HG03108 (cell line): ENCODE results near the gene CD300LB.
A peak's percentile ranks its signal among the peaks of the same experiment; 100 is the strongest.
"Not testable (repeated sequence)": the region's sequence is repeated elsewhere in the genome, so short reads cannot be mapped to it uniquely, and the experiment has no call there.

ENCODE experiments used
- ATAC-seq: cut with Tn5 transposase; IDR thresholded peaks from one replicate; pipeline ENCODE4 v1.9.1; 2021; ENCODE audit warnings: moderate library complexity; ENCODE audit not compliant: unreplicated experiment

CD300LB gene

GRCh38 chr17:74526681-74527080, 4.6 kb downstream of the CD300LB start:
- ATAC-seq, result no peak

DNA sequence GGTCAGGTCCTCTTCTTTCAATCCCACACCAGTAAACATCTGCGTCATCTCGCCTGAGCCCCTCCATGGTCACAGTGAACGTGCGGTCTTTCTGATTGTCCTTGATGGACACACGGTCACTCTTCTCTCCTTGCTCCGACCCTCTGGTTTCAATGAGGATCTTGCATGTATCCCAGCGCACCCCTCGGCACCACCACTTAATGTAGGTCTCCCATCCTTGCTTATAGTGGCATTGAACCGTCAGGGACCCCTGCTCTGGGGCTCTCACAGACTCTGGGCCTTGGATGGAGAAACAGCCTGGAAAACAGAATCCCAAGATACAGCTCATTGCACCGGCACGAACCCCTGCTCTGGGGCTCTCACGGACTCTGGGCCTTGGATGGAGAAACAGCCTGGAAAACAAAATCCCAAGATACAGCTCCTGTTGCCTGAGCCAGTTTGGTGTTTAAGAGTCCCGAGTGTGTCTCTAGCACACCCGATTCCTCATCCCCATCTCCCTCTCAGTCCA, 5.4 kb downstream of the CD300LB start:
- ATAC-seq, result no peak

DNA sequence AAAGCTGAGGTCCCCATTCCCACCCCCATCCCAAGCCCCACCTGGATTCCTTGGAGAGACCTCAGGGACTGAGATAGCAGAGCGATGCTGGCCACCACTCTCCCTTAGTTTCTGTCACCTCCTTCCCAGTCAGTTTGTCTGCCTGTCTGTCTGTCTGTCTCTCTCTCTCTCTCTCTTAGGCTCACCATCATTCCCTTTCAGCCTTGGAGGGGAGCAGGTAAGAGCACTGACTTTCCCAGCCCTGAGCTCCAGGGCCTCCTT, 5.9 kb downstream of the CD300LB start:
- ATAC-seq, result no peak

DNA sequence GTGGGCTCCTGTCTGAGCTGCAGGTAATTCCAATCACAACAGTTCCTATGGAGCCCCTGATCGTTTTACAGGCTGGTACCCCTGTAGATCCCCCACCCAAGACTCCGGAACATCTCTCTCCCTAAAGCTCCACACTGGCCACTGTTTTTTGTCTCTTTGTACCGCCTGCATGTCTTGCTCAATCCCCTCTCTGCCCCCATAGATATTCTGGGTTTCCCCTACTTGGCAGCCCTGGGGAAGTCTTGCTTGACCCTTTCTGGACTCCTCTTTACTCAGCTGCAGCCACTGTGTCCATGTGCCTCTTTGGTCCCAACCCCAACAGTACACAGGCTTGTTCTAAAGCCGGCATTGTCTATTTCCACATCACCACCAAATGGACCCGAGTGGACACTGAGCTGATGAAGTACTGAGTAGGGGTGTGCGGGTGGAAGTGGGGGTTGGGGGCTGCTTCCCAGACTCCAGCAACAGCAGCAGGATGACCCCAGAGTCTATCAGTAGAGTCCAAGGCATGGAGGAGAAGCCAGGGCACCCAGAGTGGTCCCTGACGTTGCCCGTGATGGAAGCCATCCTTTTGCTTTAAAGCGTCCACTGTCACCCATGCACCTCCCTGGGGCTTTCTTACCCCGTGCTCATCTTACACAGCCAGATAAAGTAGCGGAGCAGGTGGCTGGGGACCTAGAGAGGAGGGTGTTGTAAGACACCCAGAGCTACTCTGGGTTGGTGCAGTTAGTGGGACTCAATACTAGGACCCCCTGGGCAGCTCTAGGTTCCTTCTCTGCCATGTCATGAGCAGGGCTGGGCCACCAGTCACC, 6.4 kb downstream of the CD300LB start:
- ATAC-seq, result no peak

- no peak for ATAC-seq
Measured at GRCh38 chr17:74523308-74523707, 8.0 kb downstream of the CD300LB start.

DNA sequence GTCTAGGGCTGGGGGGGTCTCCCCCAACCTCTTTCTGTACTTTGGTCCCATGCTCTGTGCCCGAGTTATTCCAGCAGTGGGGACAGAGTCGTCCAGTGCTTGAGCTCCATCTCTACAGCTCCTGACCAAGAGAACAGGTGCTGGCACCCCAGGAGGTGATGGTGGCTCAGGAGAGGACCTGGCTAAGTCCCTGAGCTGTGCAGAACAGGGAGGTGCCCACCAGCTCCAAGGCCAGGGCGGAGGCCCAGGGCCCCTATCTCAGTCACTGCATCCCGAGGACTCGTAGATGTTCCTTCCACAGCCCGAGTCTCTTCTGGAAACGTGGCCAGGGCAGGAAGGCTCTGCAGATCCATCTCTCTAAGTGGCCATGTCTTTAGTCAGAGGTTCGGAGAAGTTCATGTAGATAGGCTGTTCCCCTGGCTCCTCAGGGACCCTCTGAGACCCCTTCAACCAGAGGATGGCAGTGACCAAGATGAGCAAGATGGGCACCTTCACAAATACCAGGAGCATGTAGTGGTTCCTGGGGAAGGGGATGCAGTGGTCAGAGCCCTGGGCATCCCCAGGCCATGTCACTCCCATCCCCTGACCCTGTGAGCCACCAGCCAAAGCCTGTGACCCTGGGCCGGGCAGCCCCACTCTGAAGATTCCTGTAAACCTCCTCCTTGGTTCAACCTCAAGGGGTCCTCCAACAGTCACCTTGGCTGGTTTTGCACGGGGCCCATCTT, 8.7 kb downstream of the CD300LB start:
- ATAC-seq, result no peak

- no peak for ATAC-seq
Measured at GRCh38 chr17:74521701-74522201, 9.5 kb downstream of the CD300LB start.

- no peak for ATAC-seq
Measured at GRCh38 chr17:74520790-74521480, 10.3 kb downstream of the CD300LB start.

DNA sequence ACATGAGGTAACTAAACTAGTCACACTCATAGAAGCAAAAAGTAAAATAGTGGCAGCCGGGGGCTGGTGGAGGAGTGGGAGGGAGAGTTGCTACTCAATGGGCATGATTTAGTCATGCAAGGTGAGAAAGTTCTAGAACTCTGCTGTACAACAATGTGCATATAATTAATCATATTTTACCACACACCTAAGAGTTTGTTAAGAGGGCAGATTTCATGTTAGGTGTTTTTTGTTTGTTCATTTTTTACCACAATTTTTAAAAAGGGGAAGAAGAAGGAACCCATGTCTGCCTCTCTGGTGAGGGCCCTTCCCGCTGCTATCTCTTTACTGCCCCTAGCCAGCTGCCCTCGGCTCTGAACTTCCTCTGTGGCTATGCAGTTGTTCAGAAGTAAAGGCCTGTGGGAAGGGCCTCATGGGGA, 11.2 kb downstream of the CD300LB start:
- peak; percentile 60 for ATAC-seq

- not testable (repeated sequence) for ATAC-seq
Measured at GRCh38 chr17:74518413-74518981, 12.8 kb downstream of the CD300LB start.

DNA sequence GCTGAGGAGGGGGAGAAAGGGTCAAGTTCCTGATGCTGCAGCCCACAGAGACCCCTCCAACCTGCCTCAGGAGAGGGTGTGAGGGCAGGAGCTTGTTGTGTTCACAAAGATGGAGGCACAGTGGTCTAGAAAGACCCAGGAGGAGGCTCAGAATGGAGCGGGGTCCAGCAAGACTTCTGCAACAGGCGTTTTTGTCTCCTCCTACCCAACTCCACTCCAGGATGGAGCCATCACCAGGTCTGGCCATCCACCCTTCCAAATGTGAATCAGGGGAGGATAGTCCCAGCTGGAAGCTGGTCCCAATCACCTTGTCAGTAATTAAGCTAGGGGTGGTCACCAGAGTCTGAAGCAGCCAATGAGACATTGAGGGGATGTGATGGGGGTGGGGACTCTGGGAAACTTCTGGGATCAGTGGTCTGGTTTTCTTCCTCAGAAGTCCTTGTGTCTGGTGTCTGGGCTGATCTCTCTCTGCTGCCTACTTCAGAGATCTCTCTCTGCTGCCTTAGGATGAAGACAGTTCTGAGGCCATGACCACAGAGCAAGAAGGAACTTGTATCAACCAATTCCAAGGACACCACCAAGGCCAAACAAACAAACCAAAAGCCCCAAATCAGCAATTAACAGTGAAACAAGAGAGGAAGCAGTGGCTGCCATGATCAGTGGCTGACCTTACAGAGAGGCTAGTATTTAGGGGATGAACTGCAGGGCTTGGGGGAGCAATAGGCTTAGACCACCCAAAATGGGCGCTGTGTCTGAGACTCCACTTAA, 14.5 kb downstream of the CD300LB start:
- no peak for ATAC-seq

- ATAC-seq, result no peak
Measured at GRCh38 chr17:74515941-74516340, 15.3 kb downstream of the CD300LB start.

DNA sequence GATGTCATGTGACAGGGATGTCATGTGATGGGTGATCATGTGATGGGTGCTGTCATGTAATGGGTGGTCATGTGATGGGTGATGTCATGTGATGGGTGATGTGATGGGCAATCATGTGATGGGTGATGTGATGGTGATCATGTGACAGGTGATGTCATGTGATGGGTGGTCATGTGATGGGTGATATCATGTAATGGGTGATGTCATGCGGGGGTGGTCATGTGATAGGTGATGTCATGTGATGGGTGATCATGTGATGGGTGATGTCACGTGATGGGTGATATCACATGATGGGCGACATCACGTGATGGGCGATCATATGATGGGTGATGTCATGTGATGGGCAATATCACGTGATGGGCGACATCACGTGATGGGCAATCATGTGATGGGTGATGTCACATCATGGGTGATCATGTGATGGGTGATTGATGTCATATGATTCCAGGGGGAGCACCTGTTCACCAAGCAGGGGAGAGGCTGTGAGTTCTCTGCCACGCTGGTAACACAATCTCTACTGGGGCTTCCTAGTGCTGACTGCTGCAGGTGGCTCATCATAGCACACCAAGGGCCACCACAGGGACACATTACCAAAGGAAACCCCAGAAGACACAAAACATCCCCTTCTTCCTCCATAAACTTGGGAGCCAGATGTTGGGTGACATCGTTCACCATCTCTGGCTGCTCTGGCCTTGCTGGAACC, 16.5 kb downstream of the CD300LB start:
- no peak for ATAC-seq

DNA sequence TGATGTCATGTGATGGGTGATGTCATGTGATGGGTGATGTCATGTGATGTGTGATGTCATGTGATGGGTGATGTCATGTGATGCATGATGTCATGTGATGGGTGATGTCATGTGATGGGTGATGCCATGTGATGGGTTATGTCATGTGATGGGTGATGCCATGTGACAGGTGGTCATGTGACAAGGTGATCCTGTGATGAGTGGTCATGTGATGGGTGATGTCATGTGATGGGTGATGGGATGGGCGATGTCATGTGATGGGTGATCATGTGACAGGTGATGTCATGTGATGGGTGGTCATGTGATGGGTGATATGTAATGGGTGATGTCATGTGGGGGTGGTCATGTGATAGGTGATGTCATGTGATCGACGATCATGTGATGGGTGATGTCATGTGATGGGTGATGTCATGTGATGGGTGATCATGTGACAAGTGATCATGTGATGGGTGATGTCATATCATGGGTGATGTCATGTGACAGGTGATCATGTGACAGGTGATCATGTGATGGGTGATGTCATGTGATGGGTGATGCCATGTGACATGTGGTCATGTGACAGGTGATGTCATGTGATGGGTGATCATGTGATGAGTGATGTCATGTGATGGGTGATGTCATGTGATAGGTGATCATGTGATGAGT, 17.2 kb downstream of the CD300LB start:
- no peak for ATAC-seq

- peak; percentile 56 for ATAC-seq
Measured at GRCh38 chr17:74512624-74513091, 18.6 kb downstream of the CD300LB start.

- ATAC-seq, result no peak
Measured at GRCh38 chr17:74512036-74512435, 19.2 kb downstream of the CD300LB start.

- no peak for ATAC-seq
Measured at GRCh38 chr17:74508156-74508555, 23.1 kb downstream of the CD300LB start.

DNA sequence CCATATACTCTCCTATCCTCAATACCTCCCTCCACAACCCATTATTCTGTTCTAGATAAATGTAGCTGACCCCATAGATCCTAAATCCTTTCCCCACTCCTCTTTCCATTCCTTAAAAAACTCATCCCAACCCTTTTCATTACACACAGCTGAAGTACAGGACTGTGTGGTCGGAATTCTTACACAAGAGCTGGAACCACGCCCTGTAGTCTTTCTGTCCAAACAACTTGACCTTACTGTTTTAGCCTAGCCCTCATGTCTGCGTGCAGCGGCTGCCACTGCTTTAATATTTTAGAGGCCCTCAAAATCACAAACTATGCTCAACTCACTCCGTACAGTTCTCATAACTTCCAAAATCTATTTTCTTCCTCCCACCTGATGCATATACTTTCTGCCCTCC, 27.3 kb downstream of the CD300LB start:
- not testable (repeated sequence) for ATAC-seq

DNA sequence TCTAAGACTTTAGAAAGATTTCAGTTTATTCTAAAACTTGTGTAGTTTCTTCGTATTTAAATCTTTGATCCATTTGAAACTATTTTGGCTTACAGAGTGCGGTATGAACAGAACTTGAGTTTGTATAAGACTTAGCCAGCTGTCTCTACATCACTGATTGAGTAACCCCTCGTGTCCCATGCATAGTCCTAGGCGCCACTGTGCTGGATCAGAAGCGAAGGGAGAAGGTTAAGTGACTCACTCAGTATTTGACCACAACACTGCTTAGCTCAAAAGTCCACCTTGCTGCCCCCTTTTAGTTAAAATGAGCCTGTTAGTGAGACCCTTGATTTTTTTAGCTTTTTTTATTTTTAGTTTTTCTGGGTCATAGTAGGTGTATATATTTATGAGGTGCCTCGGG, 28.4 kb downstream of the CD300LB start:
- ATAC-seq, result no peak
